ENCODE measurements around the gene MREG.

- TF ChIP-seq CTCF (conservative IDR thresholded peaks at IDR 0.05; ENCODE audit: low read depth in 2 of 2) = no peak
- no peak for TF ChIP-seq CREB1 (CRISPR knock-in tag; IDR thresholded peaks at IDR 0.05; ENCODE audit: low read depth)
- no peak for TF ChIP-seq POLR2AphosphoS5 (IDR thresholded peaks at IDR 0.05; ENCODE audit: low read depth)
These were observed 28.7 kb downstream of the MREG start for GRCh38 chr2:215984661-215985060.

Data from GM23338 (cell line).